ENCODE data around the gene PCSK5.

PCSK5 gene

GRCh38 chr9:75974016-75974766, 83.7 kb downstream of the PCSK5 start:
- no peak for DNase-seq

DNA sequence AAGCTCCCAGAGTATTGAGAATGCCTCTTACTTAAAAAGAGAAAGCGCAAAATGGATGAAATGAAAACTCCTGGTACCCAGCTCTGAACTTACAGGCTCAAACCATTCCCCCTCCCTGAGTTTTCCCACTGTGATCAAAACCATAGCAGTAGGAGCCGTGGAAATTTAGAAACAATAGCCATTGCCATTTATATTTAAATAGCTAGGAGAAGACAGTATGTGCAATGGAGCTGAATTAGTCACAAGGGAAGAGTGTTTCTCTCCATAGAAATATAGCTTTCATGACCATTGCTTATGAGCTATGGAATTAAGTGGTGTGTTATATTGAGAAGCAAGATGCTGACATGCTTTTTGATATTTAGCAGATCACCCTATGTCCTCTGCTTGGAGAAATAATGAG, 84.6 kb downstream of the PCSK5 start:
- no peak for DNase-seq

GRCh38 chr9:75976549-75976948, 86.1 kb downstream of the PCSK5 start:
- DNase-seq = no peak

GRCh38 chr9:75979362-75979761, 88.9 kb downstream of the PCSK5 start:
- peak; percentile 7 to 23 for DNase-seq

DNA sequence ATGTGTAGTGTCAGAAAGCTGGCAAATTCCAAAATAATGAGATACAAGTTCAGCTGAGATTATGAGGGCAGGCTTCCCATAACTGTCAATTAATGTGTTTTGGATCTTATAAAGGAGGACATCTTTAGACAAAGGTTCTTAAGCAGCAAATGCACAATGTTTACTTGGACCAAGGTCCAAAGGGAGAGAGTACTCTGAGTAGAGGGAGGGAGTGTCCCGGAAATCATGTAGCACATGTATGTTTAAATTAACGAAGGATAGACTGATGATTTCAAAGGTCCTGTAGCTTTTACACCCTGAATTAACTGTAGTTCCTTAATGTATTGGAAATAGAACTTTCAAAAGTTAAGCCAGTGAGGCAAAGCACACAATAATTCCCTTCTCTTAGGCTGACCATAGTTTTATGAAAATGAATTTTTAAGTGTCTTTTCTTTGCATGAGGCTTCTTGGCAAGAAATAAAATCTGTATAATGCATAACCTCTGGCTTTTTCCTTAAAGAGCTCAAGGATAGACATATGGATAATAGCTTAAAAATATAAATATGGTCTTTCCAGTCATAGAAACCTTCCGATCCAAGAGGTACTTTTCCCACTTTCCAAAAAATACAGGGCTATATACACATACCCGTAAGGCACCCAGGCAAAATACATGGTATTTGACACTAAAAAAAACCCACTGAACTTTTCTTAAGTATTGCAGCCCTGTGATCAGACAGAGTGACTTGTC, 93.0 kb downstream of the PCSK5 start:
- DNase-seq = no peak

- DNase-seq = no peak
These were observed 95.0 kb downstream of the PCSK5 start for GRCh38 chr9:75985515-75985914.

DNA sequence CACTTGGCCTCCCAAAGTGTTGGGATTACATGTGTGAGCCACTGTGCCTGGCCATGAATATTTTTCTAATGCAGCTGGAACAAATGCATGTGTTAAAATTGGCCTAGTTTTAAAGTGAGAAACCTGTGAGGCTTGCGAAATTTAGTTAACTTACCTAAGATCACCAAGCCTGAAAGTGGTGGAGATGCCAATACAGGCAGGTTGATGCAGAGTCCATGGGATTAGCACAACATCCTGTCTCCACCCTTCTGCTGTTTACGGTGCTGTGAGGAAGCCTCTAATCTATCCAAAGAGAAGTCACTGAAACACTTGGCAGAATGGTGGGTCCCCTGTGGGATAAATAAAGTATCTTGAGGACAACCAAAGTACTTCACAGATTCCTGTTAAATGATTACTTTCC, 98.2 kb downstream of the PCSK5 start:
- DNase-seq = no peak

DNA sequence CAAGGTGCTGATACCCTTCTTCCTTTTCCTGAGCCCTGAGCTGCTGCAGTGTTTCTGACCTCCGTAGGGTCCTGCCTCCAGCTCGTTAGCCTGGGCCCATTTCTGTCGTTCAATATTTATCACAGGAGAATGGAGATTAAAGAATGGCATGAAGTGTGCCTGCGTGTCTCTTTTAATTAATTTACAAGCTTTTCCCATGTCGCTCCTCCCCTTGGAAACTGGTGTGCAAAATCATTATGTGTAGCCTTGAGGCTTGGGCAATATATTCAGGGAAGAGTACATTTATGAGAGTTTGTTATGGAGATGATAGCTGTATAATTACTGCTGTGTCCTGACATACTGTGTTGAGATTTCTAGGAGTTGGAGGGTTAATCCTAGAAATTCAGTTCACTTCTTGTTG, 99.7 kb downstream of the PCSK5 start:
- no peak for DNase-seq

GRCh38 chr9:75990576-75991304, 100.3 kb downstream of the PCSK5 start:
- no peak for DNase-seq

DNA sequence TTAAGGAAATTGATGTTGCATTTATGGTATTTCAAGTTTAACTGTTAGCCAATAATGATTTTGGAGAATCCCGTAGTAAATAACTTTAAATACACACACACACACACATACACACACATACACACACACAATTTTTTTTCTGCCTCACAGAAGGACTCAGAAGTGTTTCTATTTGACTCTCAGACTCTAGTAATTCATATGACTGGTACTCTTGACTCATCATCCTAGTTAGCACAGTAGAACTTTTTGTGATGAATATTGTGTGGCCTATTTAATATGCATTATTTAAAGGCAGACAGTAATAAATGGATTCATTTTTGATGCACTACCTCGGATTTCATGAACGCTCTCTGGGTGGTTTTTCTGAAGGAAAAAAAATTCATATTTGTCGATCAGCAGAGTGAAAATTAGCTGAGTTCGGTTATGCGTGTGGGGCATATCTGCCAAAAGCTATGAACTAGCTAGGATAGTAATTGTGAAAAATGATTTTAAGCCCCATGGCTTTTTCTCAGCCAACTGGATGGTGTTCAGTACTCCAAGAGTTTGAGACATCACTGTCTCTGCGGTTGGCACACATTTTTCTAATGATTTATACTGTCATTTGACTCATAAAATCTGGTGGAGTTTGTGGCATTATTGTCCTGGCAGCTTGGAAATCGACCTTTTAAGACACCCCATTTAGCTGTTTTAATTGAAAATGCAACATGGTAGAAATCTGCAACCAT, 102.2 kb downstream of the PCSK5 start:
- DNase-seq = no peak

DNA sequence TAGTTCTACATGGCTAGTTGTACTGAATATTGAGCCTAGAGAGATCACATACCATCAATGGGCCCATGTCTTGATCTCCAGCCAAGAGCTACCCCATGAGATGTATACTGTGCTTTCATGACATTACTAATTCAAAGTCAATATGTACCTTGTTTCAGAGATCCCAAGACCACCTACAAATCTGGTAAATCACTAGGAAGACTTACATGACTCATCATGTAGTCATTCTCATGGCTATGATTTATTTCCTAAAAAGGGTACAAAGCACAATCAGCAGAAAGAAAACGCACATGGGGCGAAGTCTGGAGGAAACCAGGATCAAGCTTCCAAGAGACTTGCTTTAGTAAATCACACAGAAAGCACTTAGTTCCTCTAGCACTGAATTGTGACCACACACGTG, 103.0 kb downstream of the PCSK5 start:
- no peak for DNase-seq

GRCh38 chr9:75995066-75995465, 104.6 kb downstream of the PCSK5 start:
- no peak for DNase-seq

DNA sequence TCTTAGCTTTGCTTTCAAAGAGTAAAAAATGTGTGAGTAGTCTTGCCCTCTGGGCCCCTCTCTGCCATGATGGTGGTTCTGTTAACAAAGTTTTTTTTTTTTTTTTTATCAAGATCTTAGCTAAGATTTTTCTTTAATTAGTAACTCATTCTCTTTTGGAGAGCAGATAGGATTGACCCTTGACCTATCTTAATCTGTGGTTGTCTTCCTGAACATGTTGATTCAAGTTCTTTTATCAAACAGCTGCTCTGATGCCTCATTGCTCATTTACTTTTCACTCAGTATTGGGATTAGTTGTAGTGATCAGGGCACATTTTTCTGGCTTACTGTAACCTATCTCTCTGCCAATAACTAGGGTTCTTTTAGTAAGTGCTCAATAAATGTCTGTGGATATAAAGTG, 106.3 kb downstream of the PCSK5 start:
- no peak for DNase-seq

- DNase-seq = no peak
These were observed 106.7 kb downstream of the PCSK5 start for GRCh38 chr9:75997206-75997605.

- no peak for DNase-seq
These were observed 107.8 kb downstream of the PCSK5 start for GRCh38 chr9:75998096-75998780.

DNA sequence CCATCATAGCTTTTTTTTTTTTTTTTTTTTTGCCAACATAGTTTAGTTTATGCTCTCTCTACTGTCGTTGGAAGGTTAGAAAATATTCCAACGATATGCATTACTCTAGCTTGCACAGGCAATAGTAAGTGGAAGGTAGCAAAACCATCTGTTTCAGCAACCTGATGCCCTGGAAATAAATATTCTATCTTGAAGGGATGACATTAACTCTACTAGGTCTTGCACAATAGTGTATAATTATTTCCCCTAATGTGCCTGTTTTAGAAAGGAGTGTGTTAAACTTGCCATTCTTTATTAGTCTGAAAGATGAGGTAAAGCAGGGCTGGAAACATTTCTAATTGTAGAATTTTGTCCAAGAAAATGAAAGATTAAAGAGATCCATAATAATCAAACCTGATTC, 111.0 kb downstream of the PCSK5 start:
- no peak for DNase-seq

GRCh38 chr9:76003041-76003440, 112.6 kb downstream of the PCSK5 start:
- DNase-seq = no peak

GRCh38 chr9:76004526-76004925, 114.1 kb downstream of the PCSK5 start:
- DNase-seq = no peak

GRCh38 chr9:76007935-76008334, 117.5 kb downstream of the PCSK5 start:
- no peak for DNase-seq

DNA sequence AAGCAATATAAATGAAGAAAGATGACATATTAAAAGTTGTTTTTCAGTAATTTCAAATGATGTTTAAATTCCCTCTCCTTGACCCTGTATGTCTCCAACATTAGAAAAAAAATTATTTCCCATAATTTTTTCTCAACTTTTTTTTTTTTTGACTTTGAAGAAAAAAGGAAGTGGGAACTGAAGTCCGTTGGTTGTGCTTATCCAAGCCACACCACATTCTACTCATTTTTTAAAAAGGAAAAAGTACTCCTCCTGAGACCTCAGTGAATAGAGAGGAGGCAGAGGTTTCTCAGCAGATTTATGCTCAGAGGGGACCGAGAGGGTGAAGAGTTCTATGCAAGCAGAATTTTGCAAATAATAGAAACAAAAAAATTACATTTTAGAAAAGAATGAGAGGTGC, 123.3 kb downstream of the PCSK5 start:
- DNase-seq = peak; percentile 26 to 33

DNA sequence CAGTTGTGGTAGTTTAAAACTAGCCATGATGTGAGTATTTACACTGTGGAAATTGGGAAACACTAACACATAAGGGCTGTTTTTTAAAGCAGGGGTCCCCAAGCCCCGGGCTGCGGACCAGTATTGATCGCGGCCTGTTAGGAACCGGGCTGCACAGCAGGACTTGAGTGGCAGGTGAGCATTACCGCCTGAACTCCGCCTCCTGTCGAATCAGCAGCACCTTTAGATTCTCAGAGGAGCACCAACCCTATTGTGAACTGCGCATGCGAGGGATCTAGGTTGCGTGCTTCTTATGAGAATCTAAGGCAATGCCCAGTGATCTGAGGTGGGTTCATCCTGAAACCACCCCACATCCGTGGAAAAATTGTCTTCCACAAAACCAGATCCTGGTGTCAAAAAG, 127.8 kb downstream of the PCSK5 start:
- no peak for DNase-seq

- no peak for DNase-seq
These were observed 128.3 kb downstream of the PCSK5 start for GRCh38 chr9:76018761-76019160.

- DNase-seq = no peak
These were observed 130.2 kb downstream of the PCSK5 start for GRCh38 chr9:76020652-76021051.
